GM12864 (cell line): Measurements from ENCODE around the gene PLXNB2.

ENCODE experiments used
- DNase-seq: peaks from one replicate; pipeline ENCODE4 v3.0.0-alpha.2; 2011; ENCODE audit warnings: low read depth
- H3K4me3 ChIP-seq: 2 replicates; pipeline ENCODE4 v1.5.1; 2011; ENCODE audit warnings: mild to moderate bottlenecking, low read depth, low read length, control low read depth
- CTCF ChIP-seq: IDR thresholded peaks from 2 replicates; pipeline ENCODE4 v1.5.1; 2011; ENCODE audit warnings: low read depth, mild to moderate bottlenecking, moderate library complexity, low read length, control low read depth, inconsistent platforms; ENCODE audit errors: missing control alignments

The PLXNB2 gene

GRCh38 chr22:50305393-50305922 is 2.0 kb downstream of the PLXNB2 start:
- no peak for DNase-seq
- H3K4me3 ChIP-seq, result peak overlapping the region; percentile 71
- TF ChIP-seq CTCF, result no peak

GRCh38 chr22:50304528-50305392 is 2.7 kb downstream of the PLXNB2 start:
- DNase-seq, result no peak
- TF ChIP-seq CTCF, result no peak
- peak overlapping the region; percentile 71 for H3K4me3 ChIP-seq

GRCh38 chr22:50303848-50304527 is 3.5 kb downstream of the PLXNB2 start:
- TF ChIP-seq CTCF, result peak; percentile 8
- peak overlapping the region; percentile 19 for H3K4me3 ChIP-seq
- no peak for DNase-seq

- TF ChIP-seq CTCF, result no peak
- DNase-seq, result no peak
- no peak overlapping the region for H3K4me3 ChIP-seq
Measured at GRCh38 chr22:50303515-50303847, 4.0 kb downstream of the PLXNB2 start.

GRCh38 chr22:50302564-50302963 is 4.9 kb downstream of the PLXNB2 start:
- H3K4me3 ChIP-seq, result no peak overlapping the region
- TF ChIP-seq CTCF, result no peak
- no peak for DNase-seq

GRCh38 chr22:50302041-50302541 is 5.4 kb downstream of the PLXNB2 start:
- DNase-seq, result no peak
- no peak for TF ChIP-seq CTCF
- H3K4me3 ChIP-seq, result no peak overlapping the region; the same call in 1 of the 2 replicates
